ENCODE data around the gene PHACTR1.

GRCh38 chr6:13191461-13191860 is 474.9 kb downstream of the PHACTR1 start:
- TF ChIP-seq CTCF (conservative IDR thresholded peaks at IDR 0.05; ENCODE audit: low read depth, low read length) (no peak), EZH2 (IDR thresholded peaks at IDR 0.05; ENCODE audit: borderline replicate concordance, low read depth, low read length, poor library complexity, severe bottlenecking) (no peak)
